NCI-H146 treated with DMSO at 0.1 percent for 48 hours (cell line): Measurements from ENCODE around the gene NT5C3A.
"Not testable (repeated sequence)": the region's sequence is repeated elsewhere in the genome, so short reads cannot be mapped to it uniquely, and the experiment has no call there.

ENCODE experiments used
- DNase-seq: peaks from one replicate; lab custom pipeline; 2025; ENCODE audit not compliant: unreplicated experiment; lab: John Stamatoyannopoulos, UW

The NT5C3A gene

GRCh38 chr7:32991068-32991585 is 71.4 kb downstream of the NT5C3A start:
- DNase-seq: not testable (repeated sequence)

- DNase-seq: peak; percentile 87
Measured at GRCh38 chr7:32988148-32988547, 74.4 kb downstream of the NT5C3A start.

DNA sequence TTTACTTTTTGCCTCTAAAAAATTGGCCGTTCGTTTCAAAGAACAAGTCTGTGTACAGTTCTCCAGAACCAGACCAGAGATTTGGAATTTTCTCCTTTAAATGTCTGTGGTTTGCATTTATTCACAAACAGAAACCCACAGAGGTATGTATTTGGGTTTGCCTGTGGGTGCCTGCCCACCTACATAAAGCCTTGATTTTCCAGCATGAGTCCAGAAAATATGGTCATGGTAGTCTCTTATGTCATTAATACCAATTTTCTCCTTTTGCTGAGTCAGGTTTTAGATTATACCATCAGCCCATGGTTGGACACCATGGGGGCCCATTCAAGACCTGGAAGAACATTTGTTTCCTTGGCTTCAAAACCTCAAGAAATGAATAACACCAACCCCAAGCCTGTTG is 82.7 kb downstream of the NT5C3A start:
- not testable (repeated sequence) for DNase-seq

DNA sequence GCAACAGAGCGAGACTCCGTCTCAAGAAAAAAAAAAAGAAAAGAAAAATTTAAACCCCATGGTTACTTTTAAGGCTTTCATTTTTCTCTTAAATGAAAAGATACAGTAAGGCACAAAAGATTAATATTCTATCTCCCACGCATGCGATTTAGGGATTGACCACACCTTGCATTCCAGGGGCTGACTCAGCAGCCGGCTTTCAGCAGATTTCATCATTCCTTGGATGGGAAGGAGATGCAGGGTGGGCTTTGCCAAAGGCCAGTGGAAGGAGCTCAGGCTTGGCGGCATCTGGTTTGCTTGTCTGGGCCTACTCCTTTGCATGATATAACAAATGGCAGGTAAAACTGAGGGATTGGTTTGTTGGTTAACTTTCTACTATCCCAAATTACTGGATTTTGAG is 83.3 kb downstream of the NT5C3A start:
- not testable (repeated sequence) for DNase-seq

DNA sequence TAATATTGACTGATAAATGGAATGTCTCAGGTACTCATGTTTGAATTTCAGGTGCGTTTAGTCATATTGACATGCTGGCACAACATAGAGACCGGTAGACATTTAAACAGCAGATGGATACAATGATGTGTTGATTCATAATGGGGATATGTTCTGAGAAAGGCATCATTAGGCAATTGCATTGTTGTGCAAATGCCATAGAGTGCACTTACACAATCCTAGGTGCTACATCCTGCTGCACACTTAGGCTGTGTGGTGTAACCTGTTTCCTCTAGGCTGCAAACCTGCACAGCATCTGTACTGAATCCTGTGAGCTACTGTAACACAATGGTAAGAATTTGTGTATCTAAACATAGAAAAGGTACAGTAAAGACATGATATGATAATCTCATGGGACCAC is 85.4 kb downstream of the NT5C3A start:
- DNase-seq: not testable (repeated sequence)

GRCh38 chr7:32971967-32972366 is 90.6 kb downstream of the NT5C3A start:
- DNase-seq: not testable (repeated sequence)

- DNase-seq: not testable (repeated sequence)
Measured at GRCh38 chr7:32967268-32967582, 95.4 kb downstream of the NT5C3A start.

DNA sequence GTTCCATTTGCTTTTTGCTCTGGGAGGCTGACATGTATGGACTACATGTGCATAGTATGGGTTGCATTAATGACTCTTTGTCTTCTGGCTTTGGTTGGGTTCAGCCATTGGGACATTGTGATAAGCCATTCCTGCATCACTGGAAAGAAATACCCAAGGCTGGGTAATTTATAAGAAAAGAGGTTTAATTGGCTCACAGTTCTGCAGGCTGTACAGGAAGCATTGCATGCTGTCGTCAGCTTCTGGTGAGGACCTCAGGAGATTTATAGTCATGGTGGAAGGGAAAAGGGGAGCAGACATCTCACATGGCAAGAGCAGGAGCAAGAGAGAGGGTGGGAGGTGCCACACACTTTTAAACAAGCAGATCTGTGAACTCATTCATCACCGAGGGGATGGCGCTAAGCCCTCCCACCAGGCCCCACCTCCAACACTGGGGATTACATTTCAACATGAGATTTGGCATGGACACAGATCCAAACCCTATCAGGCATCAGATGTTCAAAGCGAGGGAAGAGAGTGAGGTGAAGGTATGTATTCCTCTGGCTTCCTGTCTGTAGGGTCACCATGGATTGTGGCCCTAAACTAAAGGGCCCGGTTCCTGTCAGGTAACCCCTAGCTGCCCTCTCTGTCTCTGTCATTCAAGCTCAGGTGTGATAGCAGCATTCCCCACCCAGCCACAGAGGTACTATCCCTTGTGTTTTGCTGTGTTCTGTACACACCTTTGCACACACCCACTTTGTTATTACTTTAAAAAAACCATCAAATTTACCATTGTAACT is 95.9 kb downstream of the NT5C3A start:
- not testable (repeated sequence) for DNase-seq

DNA sequence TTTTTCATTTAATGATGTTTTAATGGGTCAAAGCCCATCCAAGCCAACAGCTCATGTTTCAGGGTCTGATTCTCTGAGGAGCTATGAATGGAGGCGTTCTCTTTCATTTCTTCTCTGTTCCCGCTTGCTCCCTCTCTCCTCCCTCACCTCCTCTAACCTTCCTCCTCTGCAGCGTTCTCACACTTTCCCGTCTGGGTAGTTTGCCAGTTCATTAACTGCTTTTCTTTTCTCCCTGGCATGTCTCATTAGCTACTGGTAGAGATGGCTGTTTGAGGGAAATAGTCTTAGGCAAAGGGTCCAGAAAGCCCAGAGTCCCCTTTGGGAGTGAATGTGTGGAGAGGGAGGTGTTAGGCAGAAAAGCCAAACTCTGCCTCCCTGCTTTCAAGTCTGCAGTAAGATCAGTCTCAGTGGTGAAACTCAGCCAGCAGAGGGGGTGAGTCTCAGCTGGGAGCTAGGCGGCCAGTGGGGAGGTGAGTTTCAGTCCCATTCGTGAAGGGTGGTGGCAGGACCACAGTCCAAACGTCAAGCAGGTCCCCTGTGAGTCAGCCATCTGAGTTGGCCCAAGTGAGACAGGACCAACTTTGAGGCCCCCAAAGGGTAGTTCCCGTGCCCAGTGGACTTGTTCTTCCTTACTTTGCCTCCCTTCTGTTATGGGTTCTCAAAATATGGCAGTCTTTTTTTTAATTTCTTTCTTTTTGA is 98.0 kb downstream of the NT5C3A start:
- DNase-seq: not testable (repeated sequence)
